ENCODE results near the gene MYMX.
A peak's percentile ranks its signal among the peaks of the same experiment; 100 is the strongest.

Gene MYMX

DNA sequence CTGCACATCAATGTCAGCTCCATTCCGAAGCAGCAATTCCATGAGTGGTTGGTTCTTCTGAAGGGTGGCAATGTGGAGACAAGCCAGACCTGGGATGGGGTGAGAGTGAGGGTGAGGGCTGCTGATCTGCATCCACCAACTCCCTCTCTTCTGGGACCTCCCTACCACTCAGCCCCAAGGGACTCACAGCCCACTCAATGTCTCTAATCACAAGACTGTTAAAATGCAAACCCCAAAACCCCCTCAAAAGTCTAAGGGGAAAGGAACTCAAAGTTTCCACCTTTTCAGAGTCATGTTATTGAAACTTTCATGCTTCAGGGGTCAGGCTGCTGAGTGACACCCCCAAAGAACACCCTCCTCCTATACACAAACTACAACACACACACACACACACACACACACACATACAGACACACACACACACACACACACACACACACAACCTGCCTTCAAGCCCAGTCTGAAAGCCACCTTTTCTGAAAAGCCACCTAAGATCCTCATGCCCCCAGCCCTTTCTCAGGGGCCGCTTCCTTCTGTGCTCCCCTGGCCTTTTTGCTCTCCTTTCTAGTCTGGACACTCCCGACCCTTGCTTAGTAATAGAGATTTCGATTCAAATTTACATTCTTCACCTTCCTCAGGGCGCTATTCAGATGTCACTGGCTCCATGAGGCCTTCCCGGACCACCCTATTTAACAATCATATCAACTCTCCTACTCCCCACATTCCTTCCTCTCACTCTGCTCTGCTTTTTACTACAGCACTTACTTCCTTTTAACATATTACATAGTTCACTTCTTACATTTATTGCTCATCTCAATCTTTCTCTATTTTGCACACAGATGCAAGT is 43.9 kb downstream of the MYMX start:
- Histone ChIP-seq H3K79me2 (ENCODE audit: control insufficient read depth, insufficient read depth, low read length, poor library complexity) (peaks cover 12% of the 10 kb centered on the region), H2BK12ac (ENCODE audit: low read length) (no peak overlapping the region), H3K4me2 (ENCODE audit: low read length) (no peak overlapping the region), H3K36me3 (ENCODE audit: control insufficient read depth in 1 of 2, insufficient read depth in 2 of 2, low read length in 2 of 2) (peaks cover 19 to 25% of the 10 kb centered on the region in 2 experiments), H2BK5ac (ENCODE audit: low read depth, low read length, poor library complexity) (no peak overlapping the region), H3K4ac (ENCODE audit: low read depth, low read length) (no peak overlapping the region), H2BK120ac (ENCODE audit: insufficient read depth, low read length, poor library complexity) (no peak overlapping the region), H3K9ac (ENCODE audit: low read length) (no peak overlapping the region), H3K4me3 (ENCODE audit: low read depth, low read length) (no peak overlapping the region), H4K12ac (ENCODE audit: low read depth, low read length) (no peak overlapping the region), H3K14ac (ENCODE audit: low read length) (no peak overlapping the region), H3K79me1 (ENCODE audit: low read length) (peaks cover 18% of the 10 kb centered on the region), H3K27me3 (ENCODE audit: insufficient read depth, low read length) (no peaks in the 10 kb centered on the region), H3K9me3 (ENCODE audit: insufficient read depth, low read depth, low read length) (no peaks in the 10 kb centered on the region), H3K18ac (ENCODE audit: low read length) (no peak overlapping the region), H3K4me1 (ENCODE audit: control insufficient read depth in 1 of 2, insufficient read depth in 2 of 2, low read length in 2 of 2) (peaks cover 32 to 33% of the 10 kb centered on the region in 2 experiments), H3K27ac (ENCODE audit: low read depth, low read length) (no peak overlapping the region), H3K23ac (ENCODE audit: low read length) (no peak overlapping the region), H2AFZ (ENCODE audit: insufficient read depth, low read length, poor library complexity) (no peak overlapping the region), H4K8ac (ENCODE audit: low read depth, low read length) (no peak overlapping the region), H4K91ac (ENCODE audit: low read depth, low read length) (no peak overlapping the region), H2AK5ac (ENCODE audit: low read length) (no peak overlapping the region)
- WGBS (ENCODE audit: extremely low coverage, insufficient coverage, insufficient read length) = no CpG with 5 or more reads among the region's 6 CpGs
- no peak for DNase-seq

- no peak for DNase-seq
- Histone ChIP-seq H4K91ac (ENCODE audit: low read depth, low read length) (no peak overlapping the region), H2BK120ac (ENCODE audit: insufficient read depth, low read length, poor library complexity) (no peak overlapping the region), H2AFZ (ENCODE audit: insufficient read depth, low read length, poor library complexity) (no peak overlapping the region), H3K27ac (ENCODE audit: low read depth, low read length) (no peak overlapping the region), H3K4me3 (ENCODE audit: low read depth, low read length) (no peak overlapping the region), H3K79me2 (ENCODE audit: control insufficient read depth, insufficient read depth, low read length, poor library complexity) (peaks cover 11% of the 10 kb centered on the region), H3K23ac (ENCODE audit: low read length) (no peak overlapping the region), H3K27me3 (ENCODE audit: insufficient read depth, low read length) (no peaks in the 10 kb centered on the region), H3K4me2 (ENCODE audit: low read length) (no peak overlapping the region), H3K36me3 (ENCODE audit: control insufficient read depth in 1 of 2, insufficient read depth in 2 of 2, low read length in 2 of 2) (peaks cover 19 to 23% of the 10 kb centered on the region in 2 experiments), H2BK5ac (ENCODE audit: low read depth, low read length, poor library complexity) (no peak overlapping the region), H2AK5ac (ENCODE audit: low read length) (no peak overlapping the region), H3K79me1 (ENCODE audit: low read length) (peaks cover 16% of the 10 kb centered on the region), H3K14ac (ENCODE audit: low read length) (no peak overlapping the region), H3K18ac (ENCODE audit: low read length) (no peak overlapping the region), H3K4me1 (ENCODE audit: control insufficient read depth in 1 of 2, insufficient read depth in 2 of 2, low read length in 2 of 2) (peaks cover 24 to 27% of the 10 kb centered on the region in 2 experiments), H3K9ac (ENCODE audit: low read length) (no peak overlapping the region), H4K8ac (ENCODE audit: low read depth, low read length) (no peak overlapping the region), H3K4ac (ENCODE audit: low read depth, low read length) (no peak overlapping the region), H3K9me3 (ENCODE audit: insufficient read depth, low read depth, low read length) (no peaks in the 10 kb centered on the region), H4K12ac (ENCODE audit: low read depth, low read length) (no peak overlapping the region), H2BK12ac (ENCODE audit: low read length) (no peak overlapping the region)
- no CpG with 5 or more reads among the region's 8 CpGs for WGBS (ENCODE audit: extremely low coverage, insufficient coverage, insufficient read length)
Measured at GRCh38 chr6:44261581-44261980, 44.9 kb downstream of the MYMX start.

DNA sequence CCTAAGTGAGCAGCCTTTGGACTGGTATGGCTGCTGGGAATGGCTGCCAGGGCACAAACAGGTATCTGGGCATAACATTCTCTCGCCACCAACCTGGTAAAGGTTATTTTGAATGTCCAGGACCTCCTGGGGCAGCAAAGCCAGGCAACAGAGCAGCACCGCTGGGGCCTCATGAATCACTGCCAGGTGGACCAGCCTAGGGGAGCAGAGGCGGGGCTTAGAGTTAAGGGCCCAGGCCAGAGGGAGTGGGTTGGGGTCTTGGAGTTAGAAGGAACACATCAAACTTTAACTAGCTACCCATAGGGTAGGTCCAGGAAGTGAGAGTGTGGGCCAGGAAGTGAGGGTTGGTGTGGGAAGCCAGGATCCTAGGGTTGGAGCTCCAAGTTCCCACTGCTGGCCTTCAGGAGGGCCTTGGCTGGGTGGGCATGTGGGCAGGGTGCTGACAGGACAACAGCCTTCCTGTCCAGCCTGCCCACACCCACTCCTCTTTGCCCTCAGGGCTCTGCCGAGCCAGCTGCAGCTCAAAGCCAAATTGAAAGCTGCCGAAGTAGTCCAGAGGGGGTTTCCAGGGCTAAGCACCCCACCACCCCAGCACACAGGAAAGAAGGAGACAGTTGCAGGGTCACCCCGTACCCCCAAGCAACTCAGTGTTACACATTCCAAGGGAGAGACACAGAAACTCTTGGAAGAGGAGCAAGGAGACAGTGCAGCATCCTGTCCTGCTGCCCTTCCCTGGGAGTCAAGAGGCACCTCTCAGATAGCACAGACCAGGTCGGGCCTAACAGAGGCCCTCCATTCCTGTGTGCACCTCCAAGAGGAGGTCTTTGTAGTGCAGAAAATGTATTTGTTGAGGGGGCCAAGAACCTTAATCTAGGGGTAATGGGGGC is 46.0 kb downstream of the MYMX start:
- Histone ChIP-seq H2AK5ac (ENCODE audit: low read length) (peak overlapping the region; percentile 44), H4K91ac (ENCODE audit: low read depth, low read length) (no peak overlapping the region), H3K4ac (ENCODE audit: low read depth, low read length) (peak overlapping the region; percentile 29), H2BK12ac (ENCODE audit: low read length) (no peak overlapping the region), H3K9ac (ENCODE audit: low read length) (peak overlapping the region; percentile 13), H2AFZ (ENCODE audit: insufficient read depth, low read length, poor library complexity) (no peak overlapping the region), H3K36me3 (ENCODE audit: control insufficient read depth in 1 of 2, insufficient read depth in 2 of 2, low read length in 2 of 2) (peaks cover 19 to 23% of the 10 kb centered on the region in 2 experiments), H3K79me2 (ENCODE audit: control insufficient read depth, insufficient read depth, low read length, poor library complexity) (peaks cover 3% of the 10 kb centered on the region), H4K12ac (ENCODE audit: low read depth, low read length) (no peak overlapping the region), H3K14ac (ENCODE audit: low read length) (no peak overlapping the region), H3K79me1 (ENCODE audit: low read length) (peaks cover 8% of the 10 kb centered on the region), H3K23ac (ENCODE audit: low read length) (no peak overlapping the region), H3K4me1 (ENCODE audit: control insufficient read depth in 1 of 2, insufficient read depth in 2 of 2, low read length in 2 of 2) (peaks cover 23 to 25% of the 10 kb centered on the region in 2 experiments), H3K4me2 (ENCODE audit: low read length) (peak overlapping the region; percentile 99), H2BK5ac (ENCODE audit: low read depth, low read length, poor library complexity) (peak overlapping the region; percentile 4), H4K8ac (ENCODE audit: low read depth, low read length) (peak overlapping the region; percentile 33), H3K4me3 (ENCODE audit: low read depth, low read length) (no peak overlapping the region), H3K18ac (ENCODE audit: low read length) (peak overlapping the region; percentile 38), H3K9me3 (ENCODE audit: insufficient read depth, low read depth, low read length) (no peaks in the 10 kb centered on the region), H3K27me3 (ENCODE audit: insufficient read depth, low read length) (no peaks in the 10 kb centered on the region), H3K27ac (ENCODE audit: low read depth, low read length) (no peak overlapping the region), H2BK120ac (ENCODE audit: insufficient read depth, low read length, poor library complexity) (no peak overlapping the region)
- no peak for DNase-seq
- WGBS (ENCODE audit: extremely low coverage, insufficient coverage, insufficient read length) = no CpG with 5 or more reads among the region's 7 CpGs

DNA sequence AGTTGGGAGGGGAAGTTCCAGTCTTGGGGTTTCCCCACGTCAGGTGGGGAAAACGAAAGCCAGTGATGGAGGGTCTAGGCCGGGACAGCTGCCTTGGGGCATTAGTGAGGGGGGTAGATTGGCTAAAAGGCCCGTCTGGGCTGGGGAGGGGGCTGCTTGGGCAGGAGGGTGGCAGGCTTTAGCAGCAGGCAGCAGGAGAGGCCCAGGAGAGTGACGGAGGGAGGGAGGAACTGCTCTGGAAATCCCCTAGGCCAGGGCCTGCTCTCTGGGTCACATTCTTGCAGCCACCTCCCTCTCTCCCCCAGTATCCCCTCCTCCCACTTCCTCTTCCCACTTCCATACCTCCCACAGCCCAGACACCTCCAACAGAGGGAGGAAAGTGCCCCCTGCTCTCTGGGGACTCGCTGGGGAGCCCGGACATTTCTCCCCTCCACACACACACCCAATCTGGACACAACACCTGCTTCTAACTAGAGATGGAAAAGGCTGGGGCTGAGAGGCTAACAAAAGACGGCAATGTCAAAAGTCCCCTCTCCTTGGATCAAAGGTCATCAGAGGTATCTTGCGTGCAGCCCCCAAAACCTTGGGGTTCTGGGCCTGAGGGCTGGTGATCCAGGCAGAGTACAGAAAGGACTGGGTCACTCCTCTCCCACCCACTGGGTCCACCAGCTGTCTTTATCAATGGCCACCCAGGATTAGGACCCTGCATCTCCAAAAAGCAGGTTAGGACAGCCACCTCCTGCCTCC is 46.8 kb downstream of the MYMX start:
- WGBS (ENCODE audit: extremely low coverage, insufficient coverage, insufficient read length) = no CpG with 5 or more reads among the region's 9 CpGs
- H3K4me1 ChIP-seq (ENCODE audit: control insufficient read depth in 1 of 2, insufficient read depth in 2 of 2, low read length in 2 of 2) = peaks cover 23 to 24% of the 10 kb centered on the region in 2 experiments
- no peak overlapping the region for H2BK120ac ChIP-seq (ENCODE audit: insufficient read depth, low read length, poor library complexity)
- H3K4me2 ChIP-seq (ENCODE audit: low read length) = peak overlapping the region; percentile 99
- H4K91ac ChIP-seq (ENCODE audit: low read depth, low read length) = peak overlapping the region; percentile 13
- peaks cover 3% of the 10 kb centered on the region for H3K27me3 ChIP-seq (ENCODE audit: insufficient read depth, low read length)
- peak overlapping the region; percentile 9 for H2BK5ac ChIP-seq (ENCODE audit: low read depth, low read length, poor library complexity)
- no peak overlapping the region for H3K14ac ChIP-seq (ENCODE audit: low read length)
- no peak overlapping the region for H4K12ac ChIP-seq (ENCODE audit: low read depth, low read length)
- H3K9me3 ChIP-seq (ENCODE audit: insufficient read depth, low read depth, low read length) = no peaks in the 10 kb centered on the region
- H2AFZ ChIP-seq (ENCODE audit: insufficient read depth, low read length, poor library complexity) = no peak overlapping the region
- peak overlapping the region; percentile 18 for H3K9ac ChIP-seq (ENCODE audit: low read length)
- peak overlapping the region; percentile 26 for H2AK5ac ChIP-seq (ENCODE audit: low read length)
- no peak overlapping the region for H3K23ac ChIP-seq (ENCODE audit: low read length)
- peak overlapping the region; percentile 38 for H3K18ac ChIP-seq (ENCODE audit: low read length)
- H3K27ac ChIP-seq (ENCODE audit: low read depth, low read length) = no peak overlapping the region
- H3K79me2 ChIP-seq (ENCODE audit: control insufficient read depth, insufficient read depth, low read length, poor library complexity) = peaks cover 3% of the 10 kb centered on the region
- peak overlapping the region; percentile 33 for H4K8ac ChIP-seq (ENCODE audit: low read depth, low read length)
- H2BK12ac ChIP-seq (ENCODE audit: low read length) = peak overlapping the region; percentile 42
- H3K4ac ChIP-seq (ENCODE audit: low read depth, low read length) = peak overlapping the region; percentile 29
- H3K4me3 ChIP-seq (ENCODE audit: low read depth, low read length) = no peak overlapping the region
- no peak for DNase-seq
- peaks cover 8% of the 10 kb centered on the region for H3K79me1 ChIP-seq (ENCODE audit: low read length)
- peaks cover 17 to 20% of the 10 kb centered on the region in 2 experiments for H3K36me3 ChIP-seq (ENCODE audit: control insufficient read depth in 1 of 2, insufficient read depth in 2 of 2, low read length in 2 of 2)
